HG03039 (cell line): Measurements from ENCODE around the gene PPP4R2.

Experiments used
- ATAC-seq: cut with Tn5 transposase; IDR thresholded peaks from one replicate; pipeline ENCODE4 v1.9.1; 2021; ENCODE audit warnings: mild to moderate bottlenecking, moderate library complexity; ENCODE audit not compliant: unreplicated experiment

PPP4R2 gene

GRCh38 chr3:73068419-73068818 lies 71.8 kb downstream of the PPP4R2 start:
- no peak for ATAC-seq

GRCh38 chr3:73069187-73069586 lies 72.6 kb downstream of the PPP4R2 start:
- ATAC-seq = no peak

- ATAC-seq = no peak
These were observed 73.3 kb downstream of the PPP4R2 start for GRCh38 chr3:73069775-73070444.

- no peak for ATAC-seq
These were observed 74.3 kb downstream of the PPP4R2 start for GRCh38 chr3:73070675-73071575.

- no peak for ATAC-seq
These were observed 75.3 kb downstream of the PPP4R2 start for GRCh38 chr3:73071952-73072351.

- ATAC-seq = no peak
These were observed 76.0 kb downstream of the PPP4R2 start for GRCh38 chr3:73072634-73073033.

- ATAC-seq = no peak
These were observed 76.6 kb downstream of the PPP4R2 start for GRCh38 chr3:73073091-73073707.

GRCh38 chr3:73074781-73075180 lies 78.2 kb downstream of the PPP4R2 start:
- no peak for ATAC-seq

GRCh38 chr3:73080216-73080966 lies 83.8 kb downstream of the PPP4R2 start:
- ATAC-seq = no peak

- no peak for ATAC-seq
These were observed 84.5 kb downstream of the PPP4R2 start for GRCh38 chr3:73081140-73081539.

GRCh38 chr3:73084170-73084569 lies 87.6 kb downstream of the PPP4R2 start:
- no peak for ATAC-seq

- ATAC-seq = no peak
These were observed 89.5 kb downstream of the PPP4R2 start for GRCh38 chr3:73086071-73086494.

GRCh38 chr3:73094129-73094528 lies 97.5 kb downstream of the PPP4R2 start:
- no peak for ATAC-seq

- no peak for ATAC-seq
These were observed 98.3 kb downstream of the PPP4R2 start for GRCh38 chr3:73094951-73095350.

GRCh38 chr3:73096169-73096568 lies 99.6 kb downstream of the PPP4R2 start:
- ATAC-seq = no peak

- ATAC-seq = no peak
These were observed 101.4 kb downstream of the PPP4R2 start for GRCh38 chr3:73098026-73098425.

GRCh38 chr3:73098873-73099272 lies 102.3 kb downstream of the PPP4R2 start:
- ATAC-seq = no peak

- ATAC-seq = peak; percentile 87
These were observed 104.3 kb downstream of the PPP4R2 start for GRCh38 chr3:73100741-73101559.

- ATAC-seq = no peak
These were observed 105.3 kb downstream of the PPP4R2 start for GRCh38 chr3:73101881-73102280.

- ATAC-seq = no peak
These were observed 110.6 kb downstream of the PPP4R2 start for GRCh38 chr3:73107215-73107614.
